GM21786 (cell line): Measurements from ENCODE around the gene ATG5.
A peak's percentile ranks its signal among the peaks of the same experiment; 100 is the strongest.
"Not testable (repeated sequence)": the region's sequence is repeated elsewhere in the genome, so short reads cannot be mapped to it uniquely, and the experiment has no call there.

Experiments
- ATAC-seq: cut with Tn5 transposase; IDR thresholded peaks from one replicate; pipeline ENCODE4 v1.9.1; 2021; ENCODE audit not compliant: unreplicated experiment

The ATG5 gene

GRCh38 chr6:106160189-106160588 is 165.4 kb downstream of the ATG5 start:
- ATAC-seq, result no peak

GRCh38 chr6:106159531-106159940 is 166.0 kb downstream of the ATG5 start:
- ATAC-seq, result no peak

GRCh38 chr6:106158816-106159215 is 166.7 kb downstream of the ATG5 start:
- ATAC-seq, result no peak

GRCh38 chr6:106156863-106157262 is 168.7 kb downstream of the ATG5 start:
- ATAC-seq, result no peak

- ATAC-seq, result no peak
Observed at GRCh38 chr6:106156413-106156812, 169.1 kb downstream of the ATG5 start.

- ATAC-seq, result no peak
Observed at GRCh38 chr6:106155219-106155830, 170.2 kb downstream of the ATG5 start.

- ATAC-seq, result no peak
Observed at GRCh38 chr6:106154326-106154725, 171.2 kb downstream of the ATG5 start.

GRCh38 chr6:106152952-106153351 is 172.6 kb downstream of the ATG5 start:
- no peak for ATAC-seq

GRCh38 chr6:106152476-106152875 is 173.1 kb downstream of the ATG5 start:
- not testable (repeated sequence) for ATAC-seq

- no peak for ATAC-seq
Observed at GRCh38 chr6:106149472-106150069, 176.0 kb downstream of the ATG5 start.

GRCh38 chr6:106147476-106147875 is 178.1 kb downstream of the ATG5 start:
- ATAC-seq, result no peak

GRCh38 chr6:106146852-106147351 is 178.7 kb downstream of the ATG5 start:
- peak; percentile 41 for ATAC-seq

- peak; percentile 30 for ATAC-seq
Observed at GRCh38 chr6:106145741-106146227, 179.8 kb downstream of the ATG5 start.

- no peak for ATAC-seq
Observed at GRCh38 chr6:106145144-106145543, 180.4 kb downstream of the ATG5 start.

GRCh38 chr6:106143665-106144064 is 181.9 kb downstream of the ATG5 start:
- ATAC-seq, result no peak

GRCh38 chr6:106142876-106143431 is 182.6 kb downstream of the ATG5 start:
- ATAC-seq, result no peak

- ATAC-seq, result peak; percentile 74
Observed at GRCh38 chr6:106141441-106142237, 183.9 kb downstream of the ATG5 start.

GRCh38 chr6:106138151-106138550 is 187.4 kb downstream of the ATG5 start:
- ATAC-seq, result no peak

GRCh38 chr6:106136845-106137244 is 188.7 kb downstream of the ATG5 start:
- no peak for ATAC-seq

GRCh38 chr6:106135911-106136571 is 189.5 kb downstream of the ATG5 start:
- no peak for ATAC-seq
